NCI-H446 treated with DMSO at 0.1 percent for 48 hours (cell line): Measurements from ENCODE around the gene SLC19A1.
"Not testable (repeated sequence)": the region's sequence is repeated elsewhere in the genome, so short reads cannot be mapped to it uniquely, and the experiment has no call there.

Experiments used
- DNase-seq: peaks from one replicate; lab custom pipeline; 2025; lab: John Stamatoyannopoulos, UW

SLC19A1 gene

DNA sequence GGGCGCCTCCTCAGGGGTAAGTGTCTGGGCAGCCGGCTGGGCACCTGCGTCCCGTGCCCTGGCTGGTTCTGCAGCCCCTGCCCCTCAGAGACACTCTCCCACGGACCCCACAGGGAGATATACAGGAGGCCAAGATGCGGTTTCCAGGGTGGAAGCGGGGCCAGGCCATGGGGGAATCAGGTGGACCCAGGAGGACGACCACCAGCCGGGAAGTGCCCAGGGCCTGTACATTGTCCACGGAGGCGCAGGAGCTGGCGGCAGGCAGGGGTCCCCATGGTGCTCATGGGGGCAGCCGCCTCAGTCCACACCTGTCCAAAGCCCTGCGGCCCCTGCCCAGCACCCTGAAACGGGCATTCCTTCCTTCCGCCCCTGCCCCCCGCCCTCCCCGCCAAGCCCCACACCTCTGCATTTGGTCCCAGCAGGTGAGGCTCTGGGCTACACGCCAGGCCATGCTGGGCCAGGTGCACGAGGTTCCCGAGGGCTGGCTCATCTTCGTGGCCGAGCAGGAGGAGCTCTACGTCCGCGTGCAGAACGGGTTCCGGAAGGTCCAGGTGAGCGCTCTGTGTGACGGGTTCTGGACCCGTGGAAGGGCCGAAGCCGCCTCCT is 36.7 kb downstream of the SLC19A1 start:
- no peak for DNase-seq

DNA sequence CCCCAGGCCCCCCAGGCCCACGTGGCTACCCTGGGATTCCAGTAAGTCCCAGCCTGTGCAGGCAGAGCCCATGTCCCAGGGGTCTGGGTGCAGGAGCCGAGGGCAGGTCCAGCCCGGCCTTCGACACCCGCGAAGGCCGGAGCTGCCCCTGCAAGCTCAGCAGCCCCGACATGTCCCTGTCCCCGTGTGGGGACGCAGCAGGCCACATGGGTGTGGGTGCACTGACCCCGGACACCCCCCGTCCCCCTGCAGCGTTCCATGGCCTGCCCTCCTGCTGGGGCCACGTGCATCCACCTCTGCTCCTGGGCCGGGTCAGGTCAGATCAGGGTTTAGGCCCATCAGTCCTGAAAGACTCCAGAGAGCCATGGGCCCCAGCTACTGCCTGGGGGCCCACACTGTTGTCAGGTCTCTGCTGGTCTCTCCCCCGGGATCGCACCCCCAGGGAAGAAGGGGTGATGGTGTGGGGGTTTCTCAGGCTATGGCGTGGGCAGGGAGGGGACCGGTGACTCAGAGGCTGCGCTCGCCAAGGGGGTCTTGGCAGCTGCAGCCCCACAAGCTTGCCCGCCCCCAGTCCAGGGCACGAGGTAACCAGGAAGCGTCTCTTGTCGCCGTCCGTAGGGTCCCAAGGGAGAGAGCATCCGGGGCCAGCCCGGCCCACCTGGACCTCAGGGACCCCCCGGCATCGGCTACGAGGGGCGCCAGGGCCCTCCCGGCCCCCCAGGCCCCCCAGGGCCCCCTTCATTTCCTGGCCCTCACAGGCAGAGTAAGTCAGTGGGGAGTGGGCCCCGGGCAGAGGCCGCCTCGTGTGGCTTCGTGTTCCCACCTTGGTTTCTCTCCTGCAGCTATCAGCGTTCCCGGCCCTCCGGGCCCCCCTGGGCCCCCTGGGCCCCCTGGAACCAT is 37.5 kb downstream of the SLC19A1 start:
- DNase-seq, result no peak

- no peak for DNase-seq
Observed at GRCh38 chr21:45504021-45504515, 38.2 kb downstream of the SLC19A1 start.

DNA sequence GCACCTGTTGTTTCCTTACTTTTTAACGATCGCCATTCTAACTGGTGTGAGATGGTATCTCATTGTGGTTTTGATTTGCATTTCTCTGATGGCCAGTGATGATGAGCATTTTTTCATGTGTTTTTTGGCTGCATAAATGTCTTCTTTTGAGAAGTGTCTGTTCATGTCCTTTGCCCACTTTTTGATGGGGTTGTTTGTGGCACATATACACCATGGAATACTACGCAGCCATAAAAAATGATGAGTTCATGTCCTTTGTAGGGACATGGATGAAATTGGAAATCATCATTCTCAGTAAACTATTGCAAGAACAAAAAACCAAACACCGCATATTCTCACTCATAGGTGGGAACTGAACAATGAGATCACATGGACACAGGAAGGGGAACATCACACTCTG is 39.0 kb downstream of the SLC19A1 start:
- DNase-seq, result not testable (repeated sequence)

- DNase-seq, result no peak
Observed at GRCh38 chr21:45502600-45502999, 39.6 kb downstream of the SLC19A1 start.

GRCh38 chr21:45502006-45502345 is 40.3 kb downstream of the SLC19A1 start:
- no peak for DNase-seq

DNA sequence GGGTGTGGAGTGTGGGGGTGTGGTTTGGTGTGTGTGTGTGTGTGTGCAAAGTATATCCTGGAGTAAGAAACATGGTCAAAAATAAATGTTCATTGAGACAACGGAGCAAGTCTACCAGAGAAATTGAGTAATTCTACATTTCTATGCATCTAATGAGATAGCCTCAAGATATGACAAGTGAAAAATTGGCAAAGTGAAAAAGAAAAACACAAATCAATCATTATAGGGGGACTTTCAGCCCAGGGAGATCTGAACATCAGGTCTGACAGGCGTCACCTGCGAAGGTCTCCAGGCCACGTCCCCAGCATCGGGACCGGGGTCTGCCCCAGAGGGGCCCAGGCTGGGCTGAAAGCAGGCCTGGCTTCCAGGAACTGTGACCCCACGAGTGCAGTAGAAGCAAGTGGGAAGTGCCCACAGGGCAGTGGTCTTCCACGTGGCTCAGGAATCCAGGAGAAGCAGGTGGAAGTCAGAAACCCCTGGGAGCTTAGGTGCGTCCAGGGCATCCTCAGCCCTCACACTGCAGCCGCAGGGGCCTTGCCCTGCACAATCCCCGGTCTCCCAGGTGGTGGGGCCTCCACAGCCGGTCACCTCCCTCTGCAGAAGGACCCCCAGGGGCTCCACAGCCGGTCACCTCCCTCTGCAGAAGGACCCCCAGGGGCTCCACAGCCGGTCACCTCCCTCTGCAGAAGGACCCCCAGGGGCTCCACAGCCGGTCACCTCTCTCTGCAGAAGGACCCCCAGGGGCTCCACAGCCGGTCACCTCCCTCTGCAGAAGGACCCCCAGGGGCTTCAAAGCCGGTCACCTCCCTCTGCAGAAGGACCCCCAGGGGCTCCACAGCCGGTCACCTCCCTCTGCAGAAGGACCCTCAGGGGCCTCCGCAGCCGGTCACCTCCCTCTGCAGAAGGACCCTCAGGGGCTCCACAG is 40.9 kb downstream of the SLC19A1 start:
- not testable (repeated sequence) for DNase-seq

DNA sequence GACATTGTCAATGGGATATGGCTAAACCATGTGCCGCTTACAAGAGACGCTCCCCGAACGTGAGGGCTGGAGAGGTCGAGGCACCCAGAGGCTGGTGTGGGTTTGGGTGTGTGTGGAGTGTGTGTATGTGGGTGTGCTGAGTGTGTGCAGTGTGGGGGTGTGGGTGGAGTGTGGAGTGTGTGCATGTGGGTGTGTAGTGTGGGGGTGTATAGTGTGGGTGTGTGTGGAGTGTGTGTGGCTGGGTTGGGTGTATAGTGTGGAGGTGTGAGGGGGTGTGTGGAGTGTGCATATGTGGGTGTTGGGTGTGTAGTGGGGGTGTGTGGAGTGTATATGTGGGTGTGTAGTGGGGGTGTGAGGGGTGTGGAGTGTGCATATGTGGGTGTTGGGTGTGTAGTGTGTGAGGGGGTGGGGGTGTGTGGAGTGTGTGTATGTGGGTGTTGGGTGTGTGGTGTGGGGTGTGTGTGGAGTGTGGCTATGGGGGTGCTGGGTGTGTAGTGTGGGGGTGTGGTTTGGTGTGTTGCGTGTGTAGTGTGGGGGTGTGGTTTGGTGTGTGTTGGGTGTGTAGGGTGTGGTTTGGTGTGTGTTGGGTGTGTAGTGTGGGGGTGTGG is 42.2 kb downstream of the SLC19A1 start:
- DNase-seq, result no peak

DNA sequence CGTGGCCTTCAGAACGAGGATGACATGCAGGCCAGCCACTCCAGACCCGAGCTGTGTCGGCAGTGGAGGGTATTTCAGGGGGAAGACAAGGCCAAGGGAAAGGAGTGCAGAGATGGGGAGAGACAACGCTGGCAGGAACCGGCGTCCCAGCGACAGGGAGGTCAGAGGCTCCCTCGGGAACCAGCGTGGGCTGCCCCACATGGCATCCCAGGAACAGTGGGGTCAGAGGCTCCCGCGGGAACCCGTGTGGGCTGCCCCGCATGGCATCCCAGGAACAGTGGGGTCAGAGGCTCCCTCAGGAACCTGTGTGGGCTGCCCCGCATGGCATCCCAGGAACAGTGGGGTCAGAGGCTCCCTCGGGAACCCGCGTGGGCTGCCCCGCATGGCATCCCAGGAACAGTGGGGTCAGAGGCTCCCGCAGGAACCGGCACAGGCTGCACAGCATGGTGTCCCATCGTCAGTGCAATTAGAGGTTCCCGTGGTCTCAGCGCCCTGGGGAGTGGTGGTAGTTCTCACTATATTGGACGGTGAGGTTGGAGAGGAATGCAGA is 43.0 kb downstream of the SLC19A1 start:
- DNase-seq, result no peak

- no peak for DNase-seq
Observed at GRCh38 chr21:45498646-45499000, 43.6 kb downstream of the SLC19A1 start.

GRCh38 chr21:45497846-45498645 is 44.2 kb downstream of the SLC19A1 start:
- DNase-seq, result no peak

- no peak for DNase-seq
Observed at GRCh38 chr21:45496968-45497845, 45.0 kb downstream of the SLC19A1 start.

DNA sequence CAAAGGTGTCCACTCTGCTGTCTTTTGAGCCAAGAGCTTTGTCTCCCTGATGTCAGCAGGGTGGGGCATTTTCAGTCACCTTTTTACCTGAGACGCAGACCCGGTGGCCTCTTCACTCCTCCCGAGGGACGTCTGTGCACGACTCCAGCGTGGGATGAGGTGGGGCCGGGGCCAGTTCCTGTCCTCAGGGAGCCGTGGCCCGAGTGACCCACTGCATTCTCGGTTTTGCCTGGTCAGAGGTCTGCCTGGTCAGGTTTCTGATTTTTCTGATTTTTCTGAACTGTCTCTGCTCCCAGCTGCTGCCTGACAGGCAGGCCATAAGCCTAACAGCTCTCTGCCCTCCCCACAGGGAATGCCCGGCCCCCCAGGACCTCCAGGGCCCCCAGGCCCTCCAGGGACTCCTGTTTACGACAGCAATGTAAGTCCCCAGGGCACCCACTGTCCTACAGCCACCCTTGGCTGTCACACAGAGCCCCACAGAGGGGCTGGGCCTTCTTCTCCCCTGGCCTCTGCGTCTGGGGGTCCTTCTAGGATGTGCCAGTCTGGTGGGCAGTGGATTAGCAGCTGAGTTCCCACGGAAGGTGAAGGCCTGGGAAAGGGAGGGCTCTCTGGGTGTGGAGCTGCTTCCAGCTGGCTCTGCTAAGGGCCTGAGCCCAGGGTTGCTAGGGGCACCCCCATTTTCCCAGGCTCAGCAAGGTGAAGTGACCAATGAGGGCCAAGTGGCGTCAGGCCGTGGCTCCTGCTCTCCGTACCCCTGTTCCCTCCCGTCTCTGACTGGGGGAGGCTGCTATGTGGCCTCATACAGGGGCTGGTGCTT is 45.9 kb downstream of the SLC19A1 start:
- DNase-seq, result no peak

DNA sequence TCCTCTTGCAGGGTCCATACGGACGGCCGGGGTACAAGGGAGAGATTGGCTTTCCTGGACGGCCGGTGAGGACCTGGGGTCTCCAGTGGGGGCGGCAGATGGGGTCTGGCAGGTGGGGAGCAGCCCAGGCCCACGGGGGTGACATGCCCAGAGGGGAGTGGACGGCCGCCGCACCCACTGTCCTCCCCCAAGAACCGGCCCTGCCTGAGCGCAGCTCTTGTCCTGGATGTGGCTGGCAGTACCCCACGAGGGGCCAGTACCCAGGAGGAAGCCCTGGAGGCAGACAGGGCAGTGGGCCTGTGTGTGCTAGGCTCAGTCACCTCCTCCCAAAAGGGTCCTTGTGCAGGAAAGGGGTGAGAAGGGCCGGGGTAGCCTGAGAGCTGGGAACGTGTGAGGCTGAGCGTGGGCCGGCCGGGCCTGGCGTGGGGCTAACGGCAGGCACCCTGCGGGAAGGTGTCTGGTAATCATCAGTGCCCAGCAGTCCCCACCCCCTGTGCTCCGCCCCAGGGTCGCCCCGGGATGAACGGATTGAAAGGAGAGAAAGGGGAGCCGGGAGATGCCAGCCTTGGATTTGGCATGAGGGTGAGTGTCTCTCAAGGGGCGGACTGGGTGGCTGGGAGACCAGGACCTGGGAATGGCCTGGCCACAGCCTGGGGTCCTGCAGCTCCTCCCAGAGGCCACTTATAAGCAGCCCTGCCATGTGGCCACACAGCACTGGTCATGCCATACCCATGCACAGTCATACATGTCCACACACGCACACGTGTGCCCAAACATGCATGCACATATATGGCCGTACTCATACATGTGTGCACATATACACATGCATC is 47.2 kb downstream of the SLC19A1 start:
- no peak for DNase-seq

- no peak for DNase-seq
Observed at GRCh38 chr21:45494135-45494850, 47.9 kb downstream of the SLC19A1 start.

DNA sequence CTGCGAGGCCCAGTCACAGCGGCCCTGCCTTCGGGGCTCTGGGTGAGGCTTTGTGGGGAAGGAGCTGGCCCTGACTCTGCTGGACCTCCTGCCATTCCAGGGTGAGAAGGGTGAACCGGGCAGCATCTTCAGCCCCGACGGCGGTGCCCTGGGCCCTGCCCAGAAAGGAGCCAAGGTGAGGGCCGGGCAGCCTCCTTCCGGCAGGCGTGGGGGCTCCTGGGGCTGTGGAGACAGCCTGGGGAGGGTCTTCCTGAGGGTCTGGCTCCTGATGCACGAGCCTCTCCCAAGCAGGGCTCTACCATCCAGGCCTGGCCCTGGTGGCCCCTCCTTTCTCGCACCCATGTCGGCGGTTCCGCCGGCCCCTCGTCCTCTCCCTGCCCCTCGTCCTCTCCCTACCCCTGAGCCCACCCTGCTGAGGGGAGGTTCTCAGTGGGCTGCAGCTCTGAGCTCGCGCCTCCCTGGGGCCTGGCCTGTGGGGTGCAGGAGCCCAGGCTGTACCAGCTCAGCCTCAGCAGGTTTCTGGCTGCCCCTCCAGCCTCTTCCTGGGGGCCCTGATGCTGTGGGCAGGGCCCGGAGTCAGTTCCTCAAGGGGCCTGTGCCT is 48.7 kb downstream of the SLC19A1 start:
- no peak for DNase-seq

- no peak for DNase-seq
Observed at GRCh38 chr21:45492765-45493164, 49.5 kb downstream of the SLC19A1 start.
